Mucosa of gallbladder (tissue), 1 donor: ENCODE measurements around the gene PSMB1. TPM values are rescaled to one million over a fixed set of nuclear protein-coding genes. Genes with fewer than 3 reads are reported as not detected.
"Not testable (repeated sequence)": the region's sequence is repeated elsewhere in the genome, so short reads cannot be mapped to it uniquely, and the experiment has no call there.

Source experiments
- DNase-seq: peaks from one replicate; pipeline ENCODE4 v3.0.0-alpha.2; 2020; ENCODE audit warnings: low spot score
- total RNA-seq: library from RNA; stranded (reverse); gene quantifications from one replicate; pipeline ENCODE4 v1.2.1, GENCODE V29; 2021
- donor health status: DM: no; HTN: no; CAD: no.

Gene PSMB1
- total RNA-seq, 1 donor from 2014 or later = 109 TPM

DNA sequence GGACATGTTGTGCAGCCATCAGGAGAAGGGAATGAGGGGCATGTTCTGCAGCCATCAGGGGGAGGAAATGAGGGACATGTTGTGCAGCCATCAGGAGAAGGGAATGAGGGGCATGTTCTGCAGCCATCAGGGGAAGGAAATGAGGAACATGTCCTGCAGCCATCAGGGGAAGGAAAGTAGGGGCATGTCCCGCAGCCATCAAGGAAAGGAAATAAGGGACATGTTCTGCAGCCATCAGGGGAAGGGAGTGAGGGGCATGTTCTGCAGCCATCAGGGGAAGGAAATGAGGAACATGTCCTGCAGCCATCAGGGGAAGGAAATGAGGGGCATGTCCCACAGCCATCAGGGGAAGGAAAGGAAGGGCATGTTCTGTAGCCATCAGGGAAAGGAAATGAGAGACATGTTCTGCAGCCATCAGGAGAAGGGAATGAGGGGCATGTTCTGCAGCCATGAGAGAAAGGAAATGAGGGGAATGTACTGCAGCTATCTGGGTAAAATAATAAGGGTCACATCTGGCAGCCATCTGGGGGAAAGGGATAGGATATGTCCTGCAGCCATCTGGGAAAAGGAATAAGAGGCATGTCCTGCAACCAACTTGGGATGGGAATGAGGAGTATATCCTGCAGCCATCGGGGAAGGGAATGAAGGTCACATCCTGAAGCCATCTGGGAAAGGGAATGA is 50.2 kb downstream of the PSMB1 start:
- DNase-seq = not testable (repeated sequence)

DNA sequence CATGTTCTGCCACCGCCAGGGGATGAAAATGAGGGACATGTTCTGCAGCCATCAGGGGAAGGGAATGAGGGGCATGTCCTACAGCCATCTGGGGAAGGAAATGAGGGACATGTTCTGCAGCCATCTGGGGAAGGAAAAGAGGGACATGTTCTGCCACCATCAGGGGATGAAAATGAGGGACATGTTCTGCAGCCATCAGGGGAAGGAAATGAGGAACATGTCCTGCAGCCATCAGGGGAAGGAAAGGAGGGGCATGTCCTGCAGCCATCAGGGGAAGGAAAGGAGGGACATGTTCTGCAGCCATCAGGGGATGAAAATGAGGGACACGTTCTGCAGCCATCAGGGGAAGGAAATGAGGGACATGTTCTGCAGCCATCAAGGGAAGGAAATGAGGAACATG is 50.8 kb downstream of the PSMB1 start:
- not testable (repeated sequence) for DNase-seq

DNA sequence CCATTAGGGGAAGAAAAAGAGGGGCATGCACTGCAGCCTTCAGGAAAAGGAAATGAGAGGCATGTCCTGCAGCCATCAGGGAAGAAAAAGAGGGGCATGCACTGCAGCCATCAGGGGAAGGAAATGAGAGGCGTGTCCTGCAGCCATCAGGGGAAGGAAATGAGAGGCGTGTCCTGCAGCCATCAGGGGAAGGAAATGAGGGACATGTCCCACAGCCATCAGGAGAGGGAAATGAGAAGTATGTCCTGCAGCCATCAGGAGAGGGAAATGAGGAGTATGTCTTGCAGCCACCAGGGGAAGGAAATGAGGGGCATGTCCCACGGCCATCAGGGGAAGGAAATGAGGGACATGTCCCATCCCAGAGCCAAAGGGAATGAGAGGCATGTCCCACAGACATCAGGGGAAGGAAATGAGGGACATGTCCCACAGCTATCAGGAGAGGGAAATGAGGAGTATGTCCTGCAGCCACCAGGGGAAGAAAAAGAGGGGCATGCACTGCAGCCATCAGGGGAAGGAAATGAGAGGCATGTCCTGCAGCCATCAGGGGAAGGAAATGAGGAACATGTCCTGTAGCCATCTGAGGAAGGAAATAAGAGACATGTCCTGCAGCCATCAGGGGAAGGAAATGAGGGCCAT is 52.0 kb downstream of the PSMB1 start:
- DNase-seq = no peak

DNA sequence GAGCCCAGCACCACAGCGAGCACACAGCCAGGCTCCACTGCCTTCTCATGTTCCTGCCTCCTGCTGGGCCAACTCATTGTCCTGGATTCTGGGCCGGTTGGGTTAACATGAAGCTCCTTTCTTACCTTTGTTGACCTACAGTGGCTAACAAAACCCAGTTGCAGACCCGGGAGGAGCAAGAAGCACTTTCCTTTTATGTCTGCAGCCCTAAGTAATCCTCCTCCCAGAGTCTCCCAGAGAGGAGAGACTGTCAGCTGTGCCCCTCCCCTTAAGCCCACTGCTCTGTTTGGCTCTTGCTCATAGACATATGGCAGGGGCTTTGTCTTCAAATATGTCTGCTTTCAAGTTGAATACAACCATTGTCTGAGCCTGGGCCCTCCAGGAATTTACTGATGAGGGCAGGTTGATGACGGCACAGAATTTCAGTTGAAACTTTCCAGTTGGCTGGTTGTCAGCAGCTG is 55.2 kb downstream of the PSMB1 start:
- DNase-seq = no peak

DNA sequence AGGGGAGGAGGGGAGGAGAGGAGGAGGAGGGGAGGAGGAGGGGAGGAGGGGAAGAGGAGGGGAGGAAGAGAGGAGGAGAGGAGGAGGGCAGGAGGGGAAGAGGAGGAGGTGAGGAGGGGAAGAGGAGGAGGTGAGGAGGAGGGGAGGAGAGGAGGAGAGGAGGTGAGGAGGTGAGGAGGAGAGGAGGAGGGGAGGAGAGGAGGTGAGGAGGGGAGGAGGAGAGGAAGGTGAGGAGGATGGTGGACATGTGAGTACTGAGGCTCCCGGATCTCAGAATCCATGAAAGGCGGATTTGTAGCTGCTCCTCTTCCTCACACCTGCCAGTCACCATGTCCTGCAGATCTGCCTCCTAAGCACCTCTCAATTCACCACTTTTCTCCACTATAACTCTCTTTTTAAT is 59.8 kb downstream of the PSMB1 start:
- DNase-seq = no peak

GRCh38 chr6:170490259-170490658 is 62.8 kb downstream of the PSMB1 start:
- DNase-seq = no peak

DNA sequence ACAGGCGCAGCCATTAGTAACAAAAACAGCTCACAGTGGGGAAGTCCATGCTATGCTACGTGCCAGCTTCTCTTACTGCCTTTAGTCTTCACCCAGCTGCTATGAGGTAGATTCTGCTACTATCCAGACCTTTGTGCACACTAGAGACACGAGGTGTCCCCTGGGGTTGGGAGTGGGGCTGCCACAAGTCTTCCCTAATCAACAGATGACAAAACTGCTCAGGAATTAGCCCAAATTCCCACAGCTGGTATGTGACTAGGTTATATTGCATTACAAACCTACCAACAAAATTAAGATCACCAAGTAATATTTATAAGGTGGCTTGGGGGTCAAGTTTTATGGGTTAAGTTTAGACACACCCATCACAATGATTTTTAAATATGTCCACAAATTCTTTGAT is 63.3 kb downstream of the PSMB1 start:
- no peak for DNase-seq

DNA sequence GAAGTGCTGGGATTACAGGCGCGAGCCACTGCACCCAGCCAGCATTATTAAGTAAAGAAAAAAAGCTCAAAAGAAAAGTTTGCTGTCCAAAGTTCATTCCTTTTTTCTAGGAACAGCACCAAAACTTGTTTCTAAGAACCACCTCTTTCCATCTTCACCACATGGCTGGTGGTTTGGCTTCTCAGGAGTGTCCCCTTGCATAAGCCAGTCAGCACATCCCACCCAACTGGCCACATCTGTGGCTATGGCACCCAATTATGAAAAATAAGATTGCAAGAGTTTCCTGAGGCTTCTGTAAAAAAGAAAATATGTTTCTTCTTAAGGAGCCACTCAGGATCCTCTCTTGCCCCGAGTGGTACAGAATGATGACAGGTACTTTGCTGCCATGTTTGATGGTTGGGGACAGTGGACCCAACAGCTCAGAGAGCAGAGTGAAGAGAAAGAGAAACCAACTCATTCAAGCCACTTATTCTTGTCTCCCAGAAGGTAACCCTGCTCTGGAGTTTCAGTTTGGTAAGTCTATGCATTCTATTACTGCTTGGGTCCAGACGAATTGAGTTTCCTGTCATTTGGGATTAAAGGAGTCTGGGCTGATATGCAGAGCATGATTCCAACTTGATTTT is 65.3 kb downstream of the PSMB1 start:
- DNase-seq = no peak

- no peak for DNase-seq
Measured at GRCh38 chr6:170485159-170485558, 67.9 kb downstream of the PSMB1 start.

Other genes with a start within 250 kb of the PSMB1 start
- 38.9 TPM for gene FAM120B, start 246.5 kb downstream of the PSMB1 start, total RNA-seq
- 11.9 TPM for gene TBP, start 1.1 kb upstream of the PSMB1 start, total RNA-seq
- gene PDCD2, start 31.3 kb upstream of the PSMB1 start, total RNA-seq = 49.8 TPM